ENCODE measurements around the gene C6orf52. TPM values are rescaled to one million over a fixed set of nuclear protein-coding genes. Genes with fewer than 3 reads are reported as not detected.

The C6orf52 gene
- total and polyA plus RNA-seq, 9 of the 15 experiments (the other 6 are each of a cell fraction or from before 2014, with no cell fraction given), result 6.7 to 37.0 (median 11.1) TPM

DNA sequence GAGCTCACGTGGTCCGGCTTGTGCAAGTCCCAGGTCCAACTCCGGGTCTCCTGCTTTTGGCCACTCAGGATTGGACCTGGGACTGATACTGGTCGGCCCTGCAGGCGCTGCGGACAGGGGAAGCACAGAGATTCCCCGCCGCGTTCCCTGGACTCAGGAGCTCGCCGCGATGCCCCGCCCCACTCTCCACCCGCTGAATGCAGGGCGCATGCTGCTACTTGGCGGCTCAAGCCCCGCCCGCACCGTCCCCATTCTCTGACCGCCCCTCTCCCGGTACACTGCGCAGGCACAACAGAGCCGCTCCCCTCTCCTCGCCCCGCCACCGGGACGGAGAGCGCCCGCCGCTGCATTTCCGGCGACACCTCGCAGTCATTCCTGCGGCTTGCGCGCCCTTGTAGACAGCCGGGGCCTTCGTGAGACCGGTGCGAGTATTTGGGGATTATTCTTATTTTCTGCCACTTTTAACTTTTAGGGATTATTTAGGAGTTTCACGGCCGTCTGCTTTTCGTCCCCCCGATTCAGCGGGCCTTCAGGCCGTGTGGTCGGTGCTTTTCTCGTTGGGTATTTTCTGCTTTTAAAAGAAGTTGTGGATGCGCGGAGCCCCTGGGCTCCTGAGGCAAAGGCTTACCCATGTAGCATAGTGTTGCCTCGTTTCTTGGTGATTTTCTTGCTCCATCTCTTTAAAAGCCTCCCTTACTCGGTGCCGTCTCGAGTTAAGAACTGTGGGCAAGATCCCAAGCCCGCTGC is 28.6 kb upstream of the C6orf52 start, which contains the start of gene TMEM14C (continued):
- TF ChIP-seq HNRNPLL (IDR thresholded peaks at IDR 0.05; ENCODE audit: low read depth, low read length, poor library complexity, severe bottlenecking), result peak; percentile 83
- TF ChIP-seq, protein P1, sequence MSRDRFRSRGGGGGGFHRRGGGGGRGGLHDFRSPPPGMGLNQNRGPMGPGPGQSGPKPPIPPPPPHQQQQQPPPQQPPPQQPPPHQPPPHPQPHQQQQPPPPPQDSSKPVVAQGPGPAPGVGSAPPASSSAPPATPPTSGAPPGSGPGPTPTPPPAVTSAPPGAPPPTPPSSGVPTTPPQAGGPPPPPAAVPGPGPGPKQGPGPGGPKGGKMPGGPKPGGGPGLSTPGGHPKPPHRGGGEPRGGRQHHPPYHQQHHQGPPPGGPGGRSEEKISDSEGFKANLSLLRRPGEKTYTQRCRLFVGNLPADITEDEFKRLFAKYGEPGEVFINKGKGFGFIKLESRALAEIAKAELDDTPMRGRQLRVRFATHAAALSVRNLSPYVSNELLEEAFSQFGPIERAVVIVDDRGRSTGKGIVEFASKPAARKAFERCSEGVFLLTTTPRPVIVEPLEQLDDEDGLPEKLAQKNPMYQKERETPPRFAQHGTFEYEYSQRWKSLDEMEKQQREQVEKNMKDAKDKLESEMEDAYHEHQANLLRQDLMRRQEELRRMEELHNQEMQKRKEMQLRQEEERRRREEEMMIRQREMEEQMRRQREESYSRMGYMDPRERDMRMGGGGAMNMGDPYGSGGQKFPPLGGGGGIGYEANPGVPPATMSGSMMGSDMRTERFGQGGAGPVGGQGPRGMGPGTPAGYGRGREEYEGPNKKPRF (IDR thresholded peaks at IDR 0.05; ENCODE audit: low read depth, low read length), result no peak
- TF ChIP-seq BHLHE40 (IDR thresholded peaks at IDR 0.05; ENCODE audit: low read length), result peak; percentile 80
- no peak for TF ChIP-seq ZNF174 (CRISPR knock-in tag; IDR thresholded peaks at IDR 0.05)
- no peak for TF ChIP-seq TAF15 (IDR thresholded peaks at IDR 0.05; ENCODE audit: low read depth, low read length)
- no peak for TF ChIP-seq ZZZ3 (IDR thresholded peaks at IDR 0.05)
- TF ChIP-seq PHF8 (IDR thresholded peaks at IDR 0.05; ENCODE audit: borderline replicate concordance, low read length), result peak; percentile 77; the same call in 1 of the 2 replicates
- TF ChIP-seq, protein P2, sequence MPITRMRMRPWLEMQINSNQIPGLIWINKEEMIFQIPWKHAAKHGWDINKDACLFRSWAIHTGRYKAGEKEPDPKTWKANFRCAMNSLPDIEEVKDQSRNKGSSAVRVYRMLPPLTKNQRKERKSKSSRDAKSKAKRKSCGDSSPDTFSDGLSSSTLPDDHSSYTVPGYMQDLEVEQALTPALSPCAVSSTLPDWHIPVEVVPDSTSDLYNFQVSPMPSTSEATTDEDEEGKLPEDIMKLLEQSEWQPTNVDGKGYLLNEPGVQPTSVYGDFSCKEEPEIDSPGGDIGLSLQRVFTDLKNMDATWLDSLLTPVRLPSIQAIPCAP (CRISPR knock-in tag; IDR thresholded peaks at IDR 0.05; ENCODE audit: borderline replicate concordance), result no peak
- TF ChIP-seq ASH1L (IDR thresholded peaks at IDR 0.05; ENCODE audit: borderline replicate concordance, low read depth, partially characterized antibody), result peak; percentile 47
- TF ChIP-seq SUPT5H (IDR thresholded peaks at IDR 0.05), result peak; percentile 95
- 0 out of 2 replicates have a peak, but pooled peaks have one; percentile 1 for TF ChIP-seq MTA1 (IDR thresholded peaks at IDR 0.05; ENCODE audit: borderline replicate concordance)
- TF ChIP-seq ZNF165 (CRISPR knock-in tag; IDR thresholded peaks at IDR 0.05; ENCODE audit: borderline replicate concordance), result no peak
- TF ChIP-seq, protein P3, sequence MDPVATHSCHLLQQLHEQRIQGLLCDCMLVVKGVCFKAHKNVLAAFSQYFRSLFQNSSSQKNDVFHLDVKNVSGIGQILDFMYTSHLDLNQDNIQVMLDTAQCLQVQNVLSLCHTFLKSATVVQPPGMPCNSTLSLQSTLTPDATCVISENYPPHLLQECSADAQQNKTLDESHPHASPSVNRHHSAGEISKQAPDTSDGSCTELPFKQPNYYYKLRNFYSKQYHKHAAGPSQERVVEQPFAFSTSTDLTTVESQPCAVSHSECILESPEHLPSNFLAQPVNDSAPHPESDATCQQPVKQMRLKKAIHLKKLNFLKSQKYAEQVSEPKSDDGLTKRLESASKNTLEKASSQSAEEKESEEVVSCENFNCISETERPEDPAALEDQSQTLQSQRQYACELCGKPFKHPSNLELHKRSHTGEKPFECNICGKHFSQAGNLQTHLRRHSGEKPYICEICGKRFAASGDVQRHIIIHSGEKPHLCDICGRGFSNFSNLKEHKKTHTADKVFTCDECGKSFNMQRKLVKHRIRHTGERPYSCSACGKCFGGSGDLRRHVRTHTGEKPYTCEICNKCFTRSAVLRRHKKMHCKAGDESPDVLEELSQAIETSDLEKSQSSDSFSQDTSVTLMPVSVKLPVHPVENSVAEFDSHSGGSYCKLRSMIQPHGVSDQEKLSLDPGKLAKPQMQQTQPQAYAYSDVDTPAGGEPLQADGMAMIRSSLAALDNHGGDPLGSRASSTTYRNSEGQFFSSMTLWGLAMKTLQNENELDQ (CRISPR knock-in tag; IDR thresholded peaks at IDR 0.05; ENCODE audit: borderline replicate concordance), result no peak
- TF ChIP-seq, protein P4, sequence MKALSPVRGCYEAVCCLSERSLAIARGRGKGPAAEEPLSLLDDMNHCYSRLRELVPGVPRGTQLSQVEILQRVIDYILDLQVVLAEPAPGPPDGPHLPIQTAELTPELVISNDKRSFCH (CRISPR knock-in tag; IDR thresholded peaks at IDR 0.05), result no peak
- TF ChIP-seq, protein P4 (tag; IDR thresholded peaks at IDR 0.05), result peak; percentile 34; the same call in 1 of the 2 replicates
- no peak for TF ChIP-seq NCOA1 (IDR thresholded peaks at IDR 0.05; ENCODE audit: low read depth)
- TF ChIP-seq ZKSCAN3 (CRISPR knock-in tag; IDR thresholded peaks at IDR 0.05), result no peak
- TF ChIP-seq ZNF408 (CRISPR knock-in tag; IDR thresholded peaks at IDR 0.05; ENCODE audit: low read depth), result peak; percentile 100
- no peak for TF ChIP-seq ZNF316 (IDR thresholded peaks at IDR 0.05)
- peak; percentile 11; the same call in 1 of the 2 replicates for TF ChIP-seq KLF16 (IDR thresholded peaks at IDR 0.05)
- TF ChIP-seq BRD4 (IDR thresholded peaks at IDR 0.05), result no peak
- TF ChIP-seq SMC3 (conservative IDR thresholded peaks at IDR 0.05; ENCODE audit: insufficient read depth, low read depth, low read length), result 0 out of 2 replicates have a peak, but pooled peaks have one; percentile 6
